Gastrocnemius medialis (tissue), 4 donors: ENCODE measurements around the gene CARM1. TPM values are rescaled to one million over a fixed set of nuclear protein-coding genes. Genes with fewer than 3 reads are reported as not detected.

ENCODE experiments used
- ATAC-seq, 2 donors: fragments of 150-250 bp; one replicate each; pipeline ENCODE4 v1.9.1; 2016
- DNase-seq, 2 donors: peaks; one replicate each; pipeline ENCODE4 v3.0.0-alpha.2; 2019
- H3K27ac ChIP-seq, 4 donors: fragments of 200-600 bp; sonication (generic); 1 replicate in 1 of 4; 2 replicates in 3 of 4; pipeline ENCODE4 v1.5.1; 2016 to 2018; ENCODE audit warnings: mild to moderate bottlenecking in 2 of 4, moderate library complexity in 1 of 4
- H3K27me3 ChIP-seq, 3 donors: fragments of 200-600 bp; sonication (generic) in 2 of 3; 1 replicate in 1 of 3; 2 replicates in 2 of 3; pipeline versions ENCODE4 v1.5.1 to v1.6.0; 2016 to 2019; ENCODE audit warnings: mild to moderate bottlenecking in 1 of 3, moderate library complexity in 1 of 3
- H3K36me3 ChIP-seq, 2 donors: fragments of 200-600 bp; sonication (generic) in 1 of 2; one replicate each; pipeline ENCODE4 v1.5.1; 2017 to 2018
- H3K4me1 ChIP-seq, 2 donors: fragments of 200-600 bp; sonication (generic) in 1 of 2; one replicate each; pipeline ENCODE4 v1.5.1; 2016 to 2017; ENCODE audit warnings: mild to moderate bottlenecking in 2 of 2
- H3K4me3 ChIP-seq, 4 donors: fragments of 200-600 bp; sonication (generic) in 3 of 4; 1 replicate in 1 of 4; 2 replicates in 3 of 4; pipeline ENCODE4 v1.5.1; 2016 to 2019; ENCODE audit warnings: mild to moderate bottlenecking in 2 of 4
- H3K9me3 ChIP-seq, 3 donors: fragments of 200-600 bp; sonication (generic) in 2 of 3; 1 replicate in 1 of 3; 2 replicates in 2 of 3; pipeline ENCODE4 v1.5.1; 2016 to 2019
- CTCF ChIP-seq, 5 experiments: fragments of 450-650 bp in 3 of 5; fragments of 200-600 bp in 2 of 5; sonication (generic) in 2 of 5; IDR thresholded peaks in 4 of 5; conservative IDR thresholded peaks in 1 of 5; 1 replicate in 4 of 5; 2 replicates in 1 of 5; pipeline ENCODE4 v1.5.1; 2016 to 2019; ENCODE audit warnings: antibody characterized with exemption in 5 of 5, mild to moderate bottlenecking in 3 of 5, moderate library complexity in 3 of 5
- POLR2A ChIP-seq, 2 donors: fragments of 450-650 bp; IDR thresholded peaks; one replicate each; pipeline ENCODE4 v1.6.1; 2017; ENCODE audit warnings: antibody characterized with exemption in 2 of 2, mild to moderate bottlenecking in 2 of 2, moderate library complexity in 2 of 2
- in situ Hi-C, 4 donors: fragments of 200-750 bp; cut with MboI; loops; one replicate each; pipeline versions ENCODE4 v1.15.0 to v1.8.0; 2017; ENCODE audit warnings: low sequenced_read_pairs in 4 of 4
- intact Hi-C: fragments of 100-400 bp; cut with DNase I; formaldehyde crosslinking; loops from one replicate; pipeline ENCODE4 v1.15.1; 2023; ENCODE audit warnings: low total_unique reads
- total RNA-seq, 4 donors: library from RNA; depleted of rRNA; stranded (reverse); fragments of >200 nt; gene quantifications; one replicate each; pipeline versions ENCODE4 v1.1.0 to v1.2.3, GENCODE V29; 2016

Gene CARM1
- total RNA-seq, 4 donors from 2014 or later, result 31.2 to 58.5 (median 53.0) TPM

GRCh38 chr19:10842788-10843187, 28.6 kb upstream of the CARM1 start:
- H3K4me3 ChIP-seq, result no peak overlapping the region
- DNase-seq (no peak), ATAC-seq (no peak)
- no peaks in the 10 kb centered on the region for H3K9me3 ChIP-seq
- in situ Hi-C loops, result no loop called here
- intact Hi-C loops, result no loop called here
- H3K4me1 ChIP-seq, result no peaks in the 10 kb centered on the region
- no peak overlapping the region for H3K27ac ChIP-seq
- H3K27me3 ChIP-seq, result no peaks in the 10 kb centered on the region
- no peaks in the 10 kb centered on the region for H3K36me3 ChIP-seq
- TF ChIP-seq POLR2A (IDR thresholded peaks at IDR 0.05) (no peak), CTCF (IDR thresholded peaks at IDR 0.05 in 4 of 5, conservative IDR thresholded peaks at IDR 0.05 in 1 of 5) (no peak)

- no peak for TF ChIP-seq POLR2A (IDR thresholded peaks at IDR 0.05)
- no peak for TF ChIP-seq CTCF (IDR thresholded peaks at IDR 0.05 in 4 of 5, conservative IDR thresholded peaks at IDR 0.05 in 1 of 5)
- ATAC-seq (no peak), DNase-seq (no peak)
- intact Hi-C loops, result no loop called here
- Histone ChIP-seq H3K4me3 (no peak overlapping the region), H3K27me3 (no peaks in the 10 kb centered on the region), H3K4me1 (no peaks in the 10 kb centered on the region), H3K27ac (no peak overlapping the region), H3K36me3 (no peaks in the 10 kb centered on the region), H3K9me3 (no peaks in the 10 kb centered on the region)
- in situ Hi-C loops, result no loop called here
These were observed 24.7 kb upstream of the CARM1 start for GRCh38 chr19:10846500-10847202.

GRCh38 chr19:10848230-10848856, 23.0 kb upstream of the CARM1 start, which contains the start of gene C19orf38:
Gene C19orf38 (plus strand): TSS chr19:10848415. CDS start chr19:10848509, 94 bp downstream.
- no peak for DNase-seq
- H3K36me3 ChIP-seq, result no peaks in the 10 kb centered on the region
- no peaks in the 10 kb centered on the region for H3K9me3 ChIP-seq
- no peaks in the 10 kb centered on the region for H3K27me3 ChIP-seq
- no peak within 1 kb of the TSS for H3K4me3 ChIP-seq
- TF ChIP-seq POLR2A (IDR thresholded peaks at IDR 0.05) (no peak), CTCF (IDR thresholded peaks at IDR 0.05 in 4 of 5, conservative IDR thresholded peaks at IDR 0.05 in 1 of 5) (no peak)
- H3K27ac ChIP-seq, result no peak within 1 kb of the TSS
- no peaks in the 10 kb centered on the region for H3K4me1 ChIP-seq
- intact Hi-C loops (no loop called here), in situ Hi-C loops (no loop called here)
- no peak for ATAC-seq

- Histone ChIP-seq H3K9me3 (no peaks in the 10 kb centered on the region), H3K36me3 (no peaks in the 10 kb centered on the region), H3K4me1 (no peaks in the 10 kb centered on the region), H3K27me3 (no peaks in the 10 kb centered on the region), H3K27ac (no peak overlapping the region), H3K4me3 (no peak overlapping the region)
- no peak for ATAC-seq
- DNase-seq, result no peak
- no peak for TF ChIP-seq CTCF (IDR thresholded peaks at IDR 0.05 in 4 of 5, conservative IDR thresholded peaks at IDR 0.05 in 1 of 5)
- TF ChIP-seq POLR2A (IDR thresholded peaks at IDR 0.05), result no peak
- intact Hi-C loops, result no loop called here
- in situ Hi-C loops, result no loop called here
These were observed 20.7 kb upstream of the CARM1 start for GRCh38 chr19:10850631-10851030.
